ENCODE data around the gene C9orf50.
"Not testable (repeated sequence)": the region's sequence is repeated elsewhere in the genome, so short reads cannot be mapped to it uniquely, and the experiment has no call there.

C9orf50 gene

DNA sequence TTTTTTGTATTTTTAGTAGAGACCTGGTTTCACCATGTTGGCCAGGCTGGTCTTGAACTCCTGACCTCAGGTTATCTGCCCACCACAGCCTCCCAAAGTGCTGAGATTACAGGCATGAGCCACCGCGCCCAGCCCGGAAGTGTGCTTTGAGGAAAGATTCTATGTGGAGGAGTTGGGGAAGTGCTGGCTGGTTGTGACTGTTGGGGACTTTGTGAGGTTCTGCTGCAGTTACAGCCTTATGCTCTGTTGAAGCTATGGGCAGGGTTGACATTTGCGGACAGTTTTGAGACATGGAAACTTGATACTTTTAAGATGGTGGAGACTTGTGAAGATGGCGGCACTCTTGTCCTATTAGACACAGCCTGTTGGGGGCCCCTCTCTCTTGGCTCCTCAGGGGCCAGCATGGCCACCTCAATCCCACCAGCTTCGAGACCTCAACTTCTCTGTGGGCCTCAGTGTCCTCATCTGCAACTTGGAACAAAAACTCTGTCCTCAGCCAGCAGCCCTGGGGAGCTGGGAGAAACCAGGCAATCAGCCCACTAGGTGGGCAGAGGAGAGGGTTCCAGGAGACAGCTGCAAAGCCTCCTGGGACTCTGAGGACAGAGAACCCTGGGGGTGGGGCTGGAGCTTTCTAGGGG lies 24.9 kb downstream of the C9orf50 start:
- TF ChIP-seq, protein P1, sequence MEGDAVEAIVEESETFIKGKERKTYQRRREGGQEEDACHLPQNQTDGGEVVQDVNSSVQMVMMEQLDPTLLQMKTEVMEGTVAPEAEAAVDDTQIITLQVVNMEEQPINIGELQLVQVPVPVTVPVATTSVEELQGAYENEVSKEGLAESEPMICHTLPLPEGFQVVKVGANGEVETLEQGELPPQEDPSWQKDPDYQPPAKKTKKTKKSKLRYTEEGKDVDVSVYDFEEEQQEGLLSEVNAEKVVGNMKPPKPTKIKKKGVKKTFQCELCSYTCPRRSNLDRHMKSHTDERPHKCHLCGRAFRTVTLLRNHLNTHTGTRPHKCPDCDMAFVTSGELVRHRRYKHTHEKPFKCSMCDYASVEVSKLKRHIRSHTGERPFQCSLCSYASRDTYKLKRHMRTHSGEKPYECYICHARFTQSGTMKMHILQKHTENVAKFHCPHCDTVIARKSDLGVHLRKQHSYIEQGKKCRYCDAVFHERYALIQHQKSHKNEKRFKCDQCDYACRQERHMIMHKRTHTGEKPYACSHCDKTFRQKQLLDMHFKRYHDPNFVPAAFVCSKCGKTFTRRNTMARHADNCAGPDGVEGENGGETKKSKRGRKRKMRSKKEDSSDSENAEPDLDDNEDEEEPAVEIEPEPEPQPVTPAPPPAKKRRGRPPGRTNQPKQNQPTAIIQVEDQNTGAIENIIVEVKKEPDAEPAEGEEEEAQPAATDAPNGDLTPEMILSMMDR (IDR thresholded peaks at IDR 0.05; ENCODE audit: borderline replicate concordance, insufficient read depth, low read depth, low read length), result no peak
- no peak overlapping the region for H3K4me3 ChIP-seq (ENCODE audit: low read depth, low read length)

DNA sequence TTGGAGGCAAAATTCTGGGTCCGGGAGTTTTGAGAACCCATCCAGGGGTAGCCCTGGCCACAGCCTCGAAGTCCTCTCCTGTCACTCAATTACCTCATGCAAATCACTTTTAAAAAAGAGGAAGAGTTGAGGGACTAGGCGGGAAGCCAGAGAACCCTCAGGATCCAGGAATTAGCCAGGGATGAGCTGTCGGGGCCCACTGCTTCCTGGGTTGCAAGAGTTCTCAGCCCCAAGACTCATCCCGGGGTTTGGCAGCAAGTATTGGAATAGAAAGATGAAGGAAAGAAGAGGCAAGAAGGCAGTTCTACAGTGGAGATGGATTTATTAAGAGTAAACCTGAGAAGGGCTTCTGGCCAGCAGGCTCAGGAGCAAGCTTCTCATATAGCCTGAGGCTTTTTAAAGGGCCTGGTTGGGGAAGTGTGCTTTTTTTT lies 25.6 kb downstream of the C9orf50 start:
- TF ChIP-seq, protein P1 (IDR thresholded peaks at IDR 0.05; ENCODE audit: borderline replicate concordance, insufficient read depth, low read depth, low read length), result no peak
- H3K4me3 ChIP-seq (ENCODE audit: low read depth, low read length), result no peak overlapping the region

DNA sequence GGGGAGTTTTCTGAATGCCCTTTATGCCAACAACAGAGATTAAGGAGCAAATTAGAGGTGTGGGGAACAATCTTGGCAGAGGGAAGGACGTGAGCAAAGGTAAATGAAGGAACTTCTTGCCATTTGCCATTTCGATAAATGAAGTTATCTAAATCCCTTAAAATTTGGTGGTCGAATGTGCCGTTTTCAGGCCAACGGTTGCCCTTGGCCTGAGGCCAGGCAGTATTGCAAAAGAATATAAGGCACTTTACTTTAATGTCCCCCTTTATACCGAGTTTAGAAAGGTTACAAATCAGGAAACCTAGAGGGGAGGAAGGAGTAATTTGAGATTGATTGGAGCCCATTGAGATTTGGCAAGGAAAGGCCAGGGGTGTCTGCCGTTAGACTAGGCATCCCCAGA lies 26.3 kb downstream of the C9orf50 start:
- H3K4me3 ChIP-seq (ENCODE audit: low read depth, low read length), result no peak overlapping the region
- TF ChIP-seq, protein P1 (IDR thresholded peaks at IDR 0.05; ENCODE audit: borderline replicate concordance, insufficient read depth, low read depth, low read length), result no peak

DNA sequence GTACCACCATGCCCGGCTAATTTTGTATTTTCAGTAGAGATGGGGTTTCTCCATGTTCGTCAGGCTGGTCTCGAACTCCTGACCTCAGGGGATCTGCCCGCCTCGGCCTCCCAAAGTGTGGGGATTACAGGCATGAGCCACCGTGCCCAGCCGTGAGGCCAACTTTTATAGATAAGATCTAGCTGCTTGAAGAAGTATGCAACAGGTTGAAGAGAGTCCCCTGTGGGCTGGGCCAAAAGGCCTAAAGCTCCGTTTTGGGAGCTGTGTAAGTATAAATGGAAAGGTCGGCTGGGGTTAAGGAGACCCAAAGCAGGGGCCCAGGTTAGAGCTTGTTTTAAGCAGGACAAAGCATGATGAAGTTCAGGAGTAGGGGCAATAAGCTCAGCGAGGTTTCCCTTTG lies 28.1 kb downstream of the C9orf50 start:
- not testable (repeated sequence) for H3K4me3 ChIP-seq (ENCODE audit: low read depth, low read length)

DNA sequence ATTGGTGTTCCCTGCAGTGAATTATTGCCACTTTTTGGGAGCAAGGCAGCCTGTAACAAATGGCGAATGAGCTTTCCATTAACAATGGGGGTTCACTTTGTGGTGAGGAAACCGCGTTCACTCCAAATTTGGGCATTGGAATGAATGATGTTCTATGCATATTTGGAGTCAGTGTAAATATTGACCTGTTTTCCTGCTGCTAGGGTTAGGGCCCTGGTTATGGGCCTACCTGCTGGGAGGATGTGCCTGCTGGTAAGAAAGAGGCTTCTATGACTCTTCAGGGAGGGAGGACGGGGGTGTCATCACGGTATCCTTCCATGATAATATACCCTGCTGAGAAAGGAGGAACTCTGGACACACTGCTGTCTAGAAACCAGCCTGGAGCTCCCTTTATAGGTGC lies 29.0 kb downstream of the C9orf50 start:
- H3K4me3 ChIP-seq (ENCODE audit: low read depth, low read length), result no peak overlapping the region
- TF ChIP-seq, protein P1 (IDR thresholded peaks at IDR 0.05; ENCODE audit: borderline replicate concordance, insufficient read depth, low read depth, low read length), result no peak

DNA sequence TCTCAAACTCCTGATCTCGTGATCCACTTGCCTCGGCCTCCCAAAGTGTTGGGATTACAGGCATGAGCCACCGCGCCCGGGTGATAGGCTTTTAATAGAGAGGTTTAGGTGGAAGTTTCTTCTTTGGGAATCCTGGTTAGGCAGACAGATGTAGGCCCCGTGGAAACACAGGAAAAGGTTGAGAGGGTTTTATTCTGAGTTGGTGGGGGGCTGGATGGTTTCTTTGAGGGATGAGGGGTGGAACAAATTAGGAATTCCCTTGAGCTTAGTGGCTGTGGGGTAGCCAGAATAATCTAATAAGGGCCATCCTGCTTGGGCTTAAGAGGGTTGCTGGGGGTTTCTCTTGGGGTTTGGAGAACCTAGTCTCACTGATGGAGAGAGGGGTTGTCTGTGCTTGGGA lies 30.4 kb downstream of the C9orf50 start:
- TF ChIP-seq, protein P1 (IDR thresholded peaks at IDR 0.05; ENCODE audit: borderline replicate concordance, insufficient read depth, low read depth, low read length), result no peak

DNA sequence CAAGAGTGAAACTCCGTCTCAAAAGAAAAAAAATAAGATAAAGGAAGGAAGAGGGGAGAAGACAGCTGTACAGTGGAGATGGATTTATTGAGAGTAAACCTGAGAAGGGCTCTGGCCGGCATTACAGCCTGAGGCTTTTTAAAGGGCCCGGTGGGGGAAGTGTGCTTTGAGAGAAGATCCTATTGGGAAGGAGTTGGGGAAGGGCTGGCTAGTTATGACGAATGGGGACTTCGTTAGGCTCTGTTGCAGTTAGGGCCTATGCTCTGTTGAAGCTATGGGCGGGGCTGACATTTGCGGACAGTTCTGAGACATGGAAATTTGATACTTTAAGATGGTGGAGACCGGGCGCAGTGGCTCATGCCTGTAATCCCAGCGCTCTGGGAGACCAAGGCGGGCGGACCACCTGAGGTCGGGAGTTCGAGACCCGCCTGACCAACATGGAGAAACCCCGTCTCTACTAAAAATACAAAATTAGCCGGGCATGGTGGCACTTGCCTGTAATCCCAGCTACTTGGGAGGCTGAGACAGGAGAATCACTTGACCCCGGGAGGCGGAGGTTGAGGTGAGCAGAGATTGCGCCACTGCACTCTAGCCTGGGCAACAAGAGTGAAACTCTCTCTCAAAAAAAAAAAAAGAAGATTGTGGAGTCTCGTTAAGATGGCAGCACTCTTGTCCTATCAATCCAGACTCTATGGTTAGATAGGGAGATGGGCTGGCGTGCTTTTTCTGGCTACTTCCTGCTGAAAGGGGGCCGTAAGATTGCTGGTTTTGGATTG lies 33.2 kb downstream of the C9orf50 start:
- TF ChIP-seq, protein P1 (IDR thresholded peaks at IDR 0.05; ENCODE audit: borderline replicate concordance, insufficient read depth, low read depth, low read length), result no peak
- H3K4me3 ChIP-seq (ENCODE audit: low read depth, low read length), result no peak overlapping the region

More for the DNA sequence above, 30.4 kb downstream of the C9orf50 start:
- H3K4me3 ChIP-seq (ENCODE audit: low read depth, low read length), result no peak overlapping the region
